Mesenchymal stem cell (in vitro differentiated cells and primary cell): ENCODE measurements around the gene SORT1.

Experiments
- DNase-seq: peaks from one replicate; pipeline ENCODE4 v3.0.0-alpha.2; 2013
- H2AFZ ChIP-seq: one replicate; pipeline ENCODE4 v1.6.1; 2013; ENCODE audit warnings: low read depth, mild to moderate bottlenecking, control low read depth, inconsistent platforms, low read length, moderate library complexity
- H2AK5ac ChIP-seq: 2 replicates; pipeline ENCODE4 v1.6.1; 2013; ENCODE audit warnings: low read length, moderate library complexity, mild to moderate bottlenecking, inconsistent platforms; ENCODE audit not compliant: severe bottlenecking
- H2BK120ac ChIP-seq: one replicate; pipeline ENCODE4 v1.6.1; 2013; ENCODE audit warnings: low read depth, mild to moderate bottlenecking, inconsistent platforms, low read length, moderate library complexity
- H2BK12ac ChIP-seq, 2 experiments: one replicate each; pipeline ENCODE4 v1.6.1; 2013; ENCODE audit warnings: inconsistent platforms in 2 of 2, low read length in 2 of 2, mild to moderate bottlenecking in 2 of 2, moderate library complexity in 2 of 2, control low read depth in 1 of 2
- H2BK15ac ChIP-seq: one replicate; pipeline ENCODE4 v1.6.1; 2013; ENCODE audit warnings: mild to moderate bottlenecking, low read depth, inconsistent platforms; ENCODE audit not compliant: poor library complexity, severe bottlenecking
- H2BK5ac ChIP-seq: 2 replicates; pipeline ENCODE4 v1.6.1; 2013; ENCODE audit warnings: low read depth, mild to moderate bottlenecking, low read length, control low read depth, inconsistent platforms; ENCODE audit not compliant: poor library complexity, severe bottlenecking
- H3K14ac ChIP-seq, 2 experiments: one replicate each; pipeline ENCODE4 v1.6.1; 2013; ENCODE audit warnings: inconsistent platforms in 2 of 2, low read length in 2 of 2, control low read depth in 1 of 2, mild to moderate bottlenecking in 1 of 2, moderate library complexity in 1 of 2
- H3K18ac ChIP-seq, 2 experiments: one replicate each; pipeline ENCODE4 v1.6.1; 2013; ENCODE audit warnings: inconsistent platforms in 2 of 2, low read length in 2 of 2, control low read depth in 1 of 2, low read depth in 1 of 2, mild to moderate bottlenecking in 1 of 2
- H3K23ac ChIP-seq, 2 experiments: one replicate each; pipeline ENCODE4 v1.6.1; 2013; ENCODE audit warnings: inconsistent platforms in 2 of 2, low read length in 2 of 2, mild to moderate bottlenecking in 2 of 2, moderate library complexity in 2 of 2, control low read depth in 1 of 2
- H3K27ac ChIP-seq: 2 replicates; pipeline ENCODE4 v1.5.1; 2013; ENCODE audit warnings: mild to moderate bottlenecking, moderate library complexity, low read length, control low read depth, inconsistent platforms; ENCODE audit not compliant: poor library complexity, severe bottlenecking
- H3K27me3 ChIP-seq, 2 experiments: 2 replicates each; pipeline versions ENCODE4 v1.6.1 to v1.7.0; 2013; ENCODE audit warnings: low read length in 2 of 2, mild to moderate bottlenecking in 2 of 2, moderate library complexity in 2 of 2, control low read depth in 1 of 2, inconsistent platforms in 1 of 2; ENCODE audit not compliant: control insufficient read depth in 1 of 2, insufficient read depth in 1 of 2
- H3K36me3 ChIP-seq, 2 experiments: 2 replicates each; pipeline versions ENCODE4 v1.6.1 to v1.7.0; 2013; ENCODE audit warnings: low read length in 2 of 2, control low read depth in 1 of 2, inconsistent platforms in 1 of 2, low read depth in 1 of 2, mild to moderate bottlenecking in 1 of 2; ENCODE audit not compliant: insufficient read depth in 2 of 2, control insufficient read depth in 1 of 2
- H3K4ac ChIP-seq, 2 experiments: one replicate each; pipeline ENCODE4 v1.6.1; 2013; ENCODE audit warnings: inconsistent platforms in 2 of 2, low read length in 2 of 2, mild to moderate bottlenecking in 2 of 2, moderate library complexity in 2 of 2, control low read depth in 1 of 2, low read depth in 1 of 2
- H3K4me1 ChIP-seq: 2 replicates; pipeline ENCODE4 v1.6.1; 2013; ENCODE audit warnings: low read depth, low read length, control low read depth; ENCODE audit not compliant: control insufficient read depth, insufficient read depth
- H3K4me2 ChIP-seq: 2 replicates; pipeline ENCODE4 v1.6.1; 2013; ENCODE audit warnings: low read length, mild to moderate bottlenecking, inconsistent platforms; ENCODE audit not compliant: poor library complexity, severe bottlenecking
- H3K4me3 ChIP-seq, 2 experiments: 2 replicates each; pipeline versions ENCODE4 v1.5.1 to v1.7.0; 2013; ENCODE audit warnings: low read length in 2 of 2, mild to moderate bottlenecking in 2 of 2, control low read depth in 1 of 2, low read depth in 1 of 2; ENCODE audit not compliant: insufficient read depth in 1 of 2
- H3K79me1 ChIP-seq: replicated peaks from 2 replicates; pipeline ENCODE4 v1.6.1; 2013; ENCODE audit warnings: mild to moderate bottlenecking, control low read depth, low read length, inconsistent platforms; ENCODE audit not compliant: poor library complexity, severe bottlenecking
- H3K9ac ChIP-seq: 2 replicates; pipeline ENCODE4 v1.7.0; 2013; ENCODE audit warnings: mild to moderate bottlenecking, low read length, moderate library complexity
- H3K9me3 ChIP-seq: 2 replicates; pipeline ENCODE4 v1.7.0; 2013; ENCODE audit warnings: mild to moderate bottlenecking, low read length; ENCODE audit not compliant: control insufficient read depth
- H4K8ac ChIP-seq: one replicate; pipeline ENCODE4 v1.6.1; 2013; ENCODE audit warnings: inconsistent platforms, mild to moderate bottlenecking, low read length, moderate library complexity
- H4K91ac ChIP-seq: one replicate; pipeline ENCODE4 v1.6.1; 2013; ENCODE audit warnings: mild to moderate bottlenecking, low read length, inconsistent platforms
- WGBS: methylation state at CpG from one replicate; pipeline ENCODE4 v1.1.7; 2013; ENCODE audit warnings: mixed read lengths; 5-methylcytosine and 5-hydroxymethylcytosine counted together

SORT1 gene

GRCh38 chr1:109277434-109278204, 120.1 kb downstream of the SORT1 start:
- H3K27ac ChIP-seq, result no peak overlapping the region
- peaks cover 12 to 22% of the 10 kb centered on the region in 2 experiments for H3K36me3 ChIP-seq
- H2BK12ac ChIP-seq, result peak overlapping the region in 1 of 2 experiments; percentile 57
- no peak overlapping the region for H3K4me2 ChIP-seq
- H2BK120ac ChIP-seq, result no peak overlapping the region
- H3K9me3 ChIP-seq, result no peaks in the 10 kb centered on the region
- peak overlapping the region in 1 of 2 experiments; percentile 74 for H3K14ac ChIP-seq
- peak overlapping the region in 1 of 2 experiments; percentile 0 for H3K4ac ChIP-seq
- peak overlapping the region in 1 of 2 experiments; percentile 82 for H3K18ac ChIP-seq
- peak overlapping the region; percentile 90 for H4K91ac ChIP-seq
- peak overlapping the region; percentile 52 for H2BK15ac ChIP-seq
- H3K4me1 ChIP-seq, result peaks cover 46% of the 10 kb centered on the region
- H2AFZ ChIP-seq, result peak overlapping the region; percentile 91
- H3K4me3 ChIP-seq, result no peak overlapping the region
- no peak overlapping the region for H2BK5ac ChIP-seq
- no peak overlapping the region for H3K9ac ChIP-seq
- 76% methylated on average over 7 of the region's 7 CpGs for WGBS
- peak overlapping the region; percentile 74 for H4K8ac ChIP-seq
- H3K79me1 ChIP-seq, result peaks cover 24% of the 10 kb centered on the region
- H3K27me3 ChIP-seq, result no peaks in the 10 kb centered on the region
- peak; percentile 73 for DNase-seq
- H3K23ac ChIP-seq, result no peak overlapping the region
- peak overlapping the region; percentile 69 for H2AK5ac ChIP-seq

- no peaks in the 10 kb centered on the region for H3K27me3 ChIP-seq
- H3K27ac ChIP-seq, result peak overlapping the region; percentile 2
- H3K4ac ChIP-seq, result no peak overlapping the region
- no peak overlapping the region for H2BK15ac ChIP-seq
- no peak overlapping the region for H3K23ac ChIP-seq
- no peak overlapping the region for H2AFZ ChIP-seq
- H3K4me2 ChIP-seq, result no peak overlapping the region
- no peak overlapping the region for H3K9ac ChIP-seq
- H3K4me1 ChIP-seq, result peaks cover 34% of the 10 kb centered on the region
- no peak overlapping the region for H4K91ac ChIP-seq
- H3K18ac ChIP-seq, result no peak overlapping the region
- no peaks in the 10 kb centered on the region for H3K9me3 ChIP-seq
- H2BK12ac ChIP-seq, result no peak overlapping the region
- H4K8ac ChIP-seq, result no peak overlapping the region
- no peak overlapping the region for H2AK5ac ChIP-seq
- no peak overlapping the region for H2BK5ac ChIP-seq
- H3K14ac ChIP-seq, result peak overlapping the region in 1 of 2 experiments; percentile 5
- 68% methylated on average over 7 of the region's 9 CpGs for WGBS
- H3K36me3 ChIP-seq, result peaks cover 12 to 28% of the 10 kb centered on the region in 2 experiments
- no peak overlapping the region for H2BK120ac ChIP-seq
- H3K79me1 ChIP-seq, result peaks cover 12% of the 10 kb centered on the region
- no peak overlapping the region for H3K4me3 ChIP-seq
- DNase-seq, result peak; percentile 45
Observed at GRCh38 chr1:109275706-109276345, 121.9 kb downstream of the SORT1 start.

- peak overlapping the region; percentile 92 for H4K8ac ChIP-seq
- H3K79me1 ChIP-seq, result peaks cover 4% of the 10 kb centered on the region
- peak overlapping the region; percentile 12 for H2BK15ac ChIP-seq
- peaks cover 32% of the 10 kb centered on the region for H3K4me1 ChIP-seq
- H3K23ac ChIP-seq, result no peak overlapping the region
- peak overlapping the region in 1 of 2 experiments; percentile 38 for H3K4ac ChIP-seq
- H2BK5ac ChIP-seq, result peak overlapping the region; percentile 59
- peak overlapping the region; percentile 59 for H4K91ac ChIP-seq
- no peaks in the 10 kb centered on the region for H3K27me3 ChIP-seq
- peak; percentile 26 for DNase-seq
- peak overlapping the region; percentile 81 for H2AK5ac ChIP-seq
- no peaks in the 10 kb centered on the region for H3K9me3 ChIP-seq
- peak overlapping the region; percentile 33 for H3K4me2 ChIP-seq
- H3K36me3 ChIP-seq, result peaks cover 4 to 32% of the 10 kb centered on the region in 2 experiments
- peak overlapping the region in 1 of 2 experiments; percentile 36 for H3K14ac ChIP-seq
- H3K27ac ChIP-seq, result peak overlapping the region; percentile 48
- peak overlapping the region; percentile 68 for H2BK120ac ChIP-seq
- 68% methylated on average over 14 of the region's 24 CpGs for WGBS
- H2BK12ac ChIP-seq, result peak overlapping the region in 1 of 2 experiments; percentile 70
- peak overlapping the region in 1 of 2 experiments; percentile 8 for H3K4me3 ChIP-seq
- H3K9ac ChIP-seq, result no peak overlapping the region
- H2AFZ ChIP-seq, result no peak overlapping the region
- peak overlapping the region in 1 of 2 experiments; percentile 59 for H3K18ac ChIP-seq
Observed at GRCh38 chr1:109274533-109275476, 122.9 kb downstream of the SORT1 start.
